OCI-LY3 (cell line): ENCODE data around the gene ERICH2.

Experiments
- H2AFZ ChIP-seq: fragments of 200-600, 300-600 bp; shearing (Covaris generic); 2 replicates; pipeline ENCODE4 v1.6.0; 2014; ENCODE audit warnings: antibody characterized with exemption, low read depth, low read length
- H3K27ac ChIP-seq: fragments of 200-600, 300-600 bp; sonication (generic); 2 replicates; pipeline ENCODE4 v1.5.1; 2014; ENCODE audit warnings: mild to moderate bottlenecking, low read length, moderate library complexity, mixed read lengths
- H3K27me3 ChIP-seq: fragments of 200-600, 300-600 bp; sonication (generic); 2 replicates; pipeline ENCODE4 v1.6.1; 2014; ENCODE audit warnings: low read depth, low read length, mixed read lengths
- H3K36me3 ChIP-seq: fragments of 200-600, 300-600 bp; sonication (generic); replicated peaks from 2 replicates; pipeline ENCODE3; 2014; ENCODE audit warnings: low read depth, low read length, mixed read lengths
- H3K4me1 ChIP-seq: fragments of 300-600, 200-600 bp; sonication (generic); 2 replicates; pipeline ENCODE4 v1.6.1; 2014; ENCODE audit warnings: low read length, mixed read lengths
- H3K4me2 ChIP-seq: fragments of 200-600, 300-600 bp; sonication (generic); 2 replicates; pipeline ENCODE4 v1.6.1; 2014; ENCODE audit warnings: low read length, mixed read lengths
- H3K4me3 ChIP-seq: fragments of 300-600, 200-600 bp; sonication (generic); 2 replicates; pipeline ENCODE4 v1.5.1; 2014; ENCODE audit warnings: antibody characterized with exemption, mild to moderate bottlenecking, low read length, moderate library complexity
- H3K79me2 ChIP-seq: fragments of 300-600, 200-600 bp; shearing (Covaris generic); 2 replicates; pipeline ENCODE4 v1.6.1; 2014; ENCODE audit warnings: mild to moderate bottlenecking, low read length, mixed read lengths
- H3K9ac ChIP-seq: fragments of 300-600, 200-600 bp; shearing (Covaris generic); 2 replicates; pipeline ENCODE4 v1.6.0; 2014; ENCODE audit warnings: mild to moderate bottlenecking, low read length, moderate library complexity
- H3K9me3 ChIP-seq: fragments of 200-600, 300-600 bp; shearing (Covaris generic); 2 replicates; pipeline ENCODE4 v1.6.1; 2014; ENCODE audit warnings: low read length, mixed read lengths; ENCODE audit not compliant: insufficient read depth
- H4K20me1 ChIP-seq: fragments of 200-600, 300-600 bp; sonication (generic); 2 replicates; pipeline ENCODE4 v1.6.1; 2016; ENCODE audit warnings: low read length, mixed read lengths; ENCODE audit not compliant: insufficient read depth
- CTCF ChIP-seq: fragments of 200-600, 300-600 bp; sonication (generic); IDR thresholded peaks from 2 replicates; pipeline ENCODE4 v1.5.1; 2014; ENCODE audit warnings: antibody characterized with exemption, low read length, low read depth
- EZH2phosphoT487 ChIP-seq: fragments of 200-600 bp; shearing (Covaris generic); IDR thresholded peaks from 2 replicates; pipeline ENCODE4 v1.6.1; 2018; ENCODE audit warnings: antibody characterized with exemption, mixed run types, low read depth

ERICH2 gene

GRCh38 chr2:170806548-170806947, 36.4 kb downstream of the ERICH2 start:
- H3K4me3 ChIP-seq: no peak overlapping the region
- H3K4me1 ChIP-seq: peaks cover 4% of the 10 kb centered on the region
- peaks cover 24% of the 10 kb centered on the region for H3K27me3 ChIP-seq
- no peaks in the 10 kb centered on the region for H3K36me3 ChIP-seq
- H3K9ac ChIP-seq: no peak overlapping the region
- no peaks in the 10 kb centered on the region for H4K20me1 ChIP-seq
- no peaks in the 10 kb centered on the region for H3K9me3 ChIP-seq
- no peak overlapping the region for H3K4me2 ChIP-seq
- TF ChIP-seq EZH2phosphoT487 (no peak), CTCF (no peak)
- H3K79me2 ChIP-seq: no peaks in the 10 kb centered on the region
- H3K27ac ChIP-seq: no peak overlapping the region
- no peak overlapping the region for H2AFZ ChIP-seq

GRCh38 chr2:170812710-170813600, 42.8 kb downstream of the ERICH2 start:
- Histone ChIP-seq H3K9ac (no peak overlapping the region), H3K4me1 (peaks cover 9% of the 10 kb centered on the region), H3K4me2 (peak overlapping the region; percentile 17; the same call in 1 of the 2 replicates), H3K36me3 (no peaks in the 10 kb centered on the region), H3K9me3 (no peaks in the 10 kb centered on the region), H3K79me2 (no peaks in the 10 kb centered on the region), H3K27me3 (peaks cover 42% of the 10 kb centered on the region), H3K27ac (no peak overlapping the region), H2AFZ (no peak overlapping the region), H3K4me3 (no peak overlapping the region), H4K20me1 (0 out of 2 replicates have a peak, but pooled peaks cover 4% of the 10 kb centered on the region)
- TF ChIP-seq CTCF (peak; percentile 88), EZH2phosphoT487 (no peak)

GRCh38 chr2:170813611-170814532, 43.7 kb downstream of the ERICH2 start:
- H3K4me3 ChIP-seq: no peak overlapping the region
- H3K4me2 ChIP-seq: 0 out of 2 replicates have a peak overlapping the region, but pooled peaks have one; percentile 17
- H2AFZ ChIP-seq: no peak overlapping the region
- no peaks in the 10 kb centered on the region for H3K9me3 ChIP-seq
- 0 out of 2 replicates have a peak, but pooled peaks cover 4% of the 10 kb centered on the region for H4K20me1 ChIP-seq
- no peak overlapping the region for H3K9ac ChIP-seq
- TF ChIP-seq CTCF: no peak
- H3K27me3 ChIP-seq: peaks cover 42% of the 10 kb centered on the region
- H3K79me2 ChIP-seq: no peaks in the 10 kb centered on the region
- peaks cover 9% of the 10 kb centered on the region for H3K4me1 ChIP-seq
- H3K27ac ChIP-seq: no peak overlapping the region
- H3K36me3 ChIP-seq: no peaks in the 10 kb centered on the region
